ENCODE results near the gene TSHZ2. TPM values are rescaled to one million over a fixed set of nuclear protein-coding genes. Genes with fewer than 3 reads are reported as not detected.

TSHZ2 gene
- total and polyA plus RNA-seq, 2 donors (not counting 3 experiments of a cell fraction or from before 2014, with no cell fraction given) = not detected

GRCh38 chr20:53533500-53533899, 561.3 kb downstream of the TSHZ2 start:
- TF ChIP-seq POLR2AphosphoS5 (IDR thresholded peaks at IDR 0.05; ENCODE audit: insufficient read depth, low read depth, low read length) (no peak), POLR2A (IDR thresholded peaks at IDR 0.05; ENCODE audit: low read depth, low read length) (no peak), MYC (IDR thresholded peaks at IDR 0.05; ENCODE audit: low read depth, low read length) (no peak), MAX (IDR thresholded peaks at IDR 0.05; ENCODE audit: insufficient read depth, insufficient read length) (no peak), GATA2 (IDR thresholded peaks at IDR 0.05; ENCODE audit: insufficient read depth, insufficient read length, low read depth, low read length) (no peak), FOS (IDR thresholded peaks at IDR 0.05; ENCODE audit: borderline replicate concordance, insufficient read depth, low read length) (no peak), JUN (IDR thresholded peaks at IDR 0.05; ENCODE audit: borderline replicate concordance, insufficient read depth, insufficient read length, low read depth) (no peak), CTCF (IDR thresholded peaks at IDR 0.05; ENCODE audit: extremely low read depth in 1 of 2, insufficient read depth in 1 of 2, low read depth in 1 of 2, low read length in 2 of 2) (no peak), EZH2 (IDR thresholded peaks at IDR 0.05; ENCODE audit: borderline replicate concordance, low read depth, low read length, severe bottlenecking) (no peak)
- no TSS peak for BruUV-seq (replicated peaks)

More at GRCh38 chr20:53533500-53533899, 561.3 kb downstream of the TSHZ2 start:
- Histone ChIP-seq H3K9me3 (replicated peaks; ENCODE audit: control insufficient read depth, insufficient read depth, low read length) (no peaks in the 10 kb centered on the region), H3K4me3 (replicated peaks in 1 of 3; ENCODE audit: insufficient read depth in 1 of 3, low read depth in 1 of 3, low read length in 3 of 3) (no peak overlapping the region), H3K79me2 (ENCODE audit: control insufficient read depth, insufficient read depth, low read length) (no peaks in the 10 kb centered on the region), H3K4me1 (ENCODE audit: control insufficient read depth, extremely low read depth, insufficient read depth, low read length) (no peaks in the 10 kb centered on the region), H3K4me2 (ENCODE audit: insufficient read depth, low read length) (no peak overlapping the region), H3K27me3 (ENCODE audit: control insufficient read depth in 2 of 2, insufficient read depth in 2 of 2, low read length in 2 of 2) (no peaks in the 10 kb centered on the region), H3K36me3 (ENCODE audit: control insufficient read depth in 2 of 2, extremely low read depth in 1 of 2, insufficient read depth in 2 of 2, low read length in 2 of 2) (no peaks in the 10 kb centered on the region), H4K20me1 (replicated peaks; ENCODE audit: control insufficient read depth, extremely low read depth, insufficient read depth, low read length) (no peaks in the 10 kb centered on the region), H3K9me1 (replicated peaks; ENCODE audit: control insufficient read depth, extremely low read depth, insufficient read depth, low read length) (no peaks in the 10 kb centered on the region), H3K27ac (ENCODE audit: insufficient read depth, low read depth, low read length) (no peak overlapping the region), H2AFZ (ENCODE audit: low read depth, low read length) (no peak overlapping the region), H3K9ac (replicated peaks; ENCODE audit: extremely low read depth, insufficient read depth, low read length) (no peak overlapping the region)
- ChIA-PET POLR2A (no interaction called here), CTCF (no interaction called here)
- dilution Hi-C loops (cut with MboI; ENCODE audit: extremely low pct_ligation_motif_present, low sequenced_read_pairs) (no loop called here), intact Hi-C loops (cut with micrococcal nuclease) (no loop called here)
- FAIRE-seq (no peak), DNase-seq (ENCODE audit: low read depth, low spot score) (no peak)
